ENCODE measurements around the gene CYP1A2.

CYP1A2 gene

GRCh38 chr15:74788683-74789151 is 40.1 kb downstream of the CYP1A2 start:
- TF ChIP-seq RAD21 (IDR thresholded peaks at IDR 0.05; ENCODE audit: low read depth) (no peak), TEAD4 (IDR thresholded peaks at IDR 0.05) (no peak), TCF12 (IDR thresholded peaks at IDR 0.05; ENCODE audit: low read depth) (no peak), YY1 (IDR thresholded peaks at IDR 0.05; ENCODE audit: low read depth) (no peak), MAX (IDR thresholded peaks at IDR 0.05) (no peak), EP300 (IDR thresholded peaks at IDR 0.05; ENCODE audit: borderline replicate concordance) (no peak), REST (IDR thresholded peaks at IDR 0.05; ENCODE audit: low read depth) (no peak)

- TF ChIP-seq REST (IDR thresholded peaks at IDR 0.05; ENCODE audit: low read depth) (no peak), CREB1 (IDR thresholded peaks at IDR 0.05; ENCODE audit: low read depth) (no peak), RAD21 (IDR thresholded peaks at IDR 0.05; ENCODE audit: low read depth) (no peak), CEBPB (IDR thresholded peaks at IDR 0.05) (peak; percentile 62; the same call in 1 of the 2 replicates), TCF12 (IDR thresholded peaks at IDR 0.05; ENCODE audit: low read depth) (peak; percentile 42), EGR1 (IDR thresholded peaks at IDR 0.05) (no peak), ZBTB7A (IDR thresholded peaks at IDR 0.05; ENCODE audit: low read depth) (0 out of 2 replicates have a peak, but pooled peaks have one; percentile 46)
These were observed 40.6 kb downstream of the CYP1A2 start for GRCh38 chr15:74789171-74789631.

GRCh38 chr15:74789741-74790079 is 41.1 kb downstream of the CYP1A2 start:
- no peak for TF ChIP-seq USF1 (IDR thresholded peaks at IDR 0.05)
- no peak for TF ChIP-seq NFIC (IDR thresholded peaks at IDR 0.05)

GRCh38 chr15:74790080-74790916 is 41.7 kb downstream of the CYP1A2 start:
- no peak for TF ChIP-seq TCF12 (IDR thresholded peaks at IDR 0.05; ENCODE audit: low read depth)
- no peak for TF ChIP-seq CREB1 (IDR thresholded peaks at IDR 0.05; ENCODE audit: low read depth)
- no peak for TF ChIP-seq EGR1 (IDR thresholded peaks at IDR 0.05)
- no peak for TF ChIP-seq YY1 (IDR thresholded peaks at IDR 0.05; ENCODE audit: low read depth)
- TF ChIP-seq NFIC (IDR thresholded peaks at IDR 0.05) = peak; percentile 40; the same call in 1 of the 2 replicates
- no peak for TF ChIP-seq MAX (IDR thresholded peaks at IDR 0.05)
- TF ChIP-seq USF1 (IDR thresholded peaks at IDR 0.05) = no peak

GRCh38 chr15:74791007-74791406 is 42.4 kb downstream of the CYP1A2 start:
- TF ChIP-seq NFIC (IDR thresholded peaks at IDR 0.05) = no peak
- no peak for TF ChIP-seq CEBPB (IDR thresholded peaks at IDR 0.05)
- no peak for TF ChIP-seq ZBTB7A (IDR thresholded peaks at IDR 0.05; ENCODE audit: low read depth)
- no peak for TF ChIP-seq FOXM1 (IDR thresholded peaks at IDR 0.05; ENCODE audit: borderline replicate concordance, low read depth)
- TF ChIP-seq REST (IDR thresholded peaks at IDR 0.05; ENCODE audit: low read depth) = no peak
- TF ChIP-seq TEAD4 (IDR thresholded peaks at IDR 0.05) = no peak
- TF ChIP-seq CREB1 (IDR thresholded peaks at IDR 0.05; ENCODE audit: low read depth) = no peak
- TF ChIP-seq TCF12 (IDR thresholded peaks at IDR 0.05; ENCODE audit: low read depth) = no peak
- no peak for TF ChIP-seq RAD21 (IDR thresholded peaks at IDR 0.05; ENCODE audit: low read depth)
- TF ChIP-seq USF1 (IDR thresholded peaks at IDR 0.05) = no peak
- TF ChIP-seq YY1 (IDR thresholded peaks at IDR 0.05; ENCODE audit: low read depth) = no peak
- no peak for TF ChIP-seq EP300 (IDR thresholded peaks at IDR 0.05; ENCODE audit: borderline replicate concordance)
- TF ChIP-seq TAF1 (IDR thresholded peaks at IDR 0.05; ENCODE audit: low read depth) = no peak
- no peak for TF ChIP-seq EGR1 (IDR thresholded peaks at IDR 0.05)
- TF ChIP-seq MAX (IDR thresholded peaks at IDR 0.05) = no peak

All from Ishikawa (cell line).